GM12801 (cell line): Measurements from ENCODE around the gene PTPRK.

Source experiments
- CTCF ChIP-seq: IDR thresholded peaks from one replicate; pipeline ENCODE4 v1.5.1; 2011; ENCODE audit warnings: control low read depth; ENCODE audit not compliant: insufficient read length; ENCODE audit errors: extremely low read depth

PTPRK gene

GRCh38 chr6:128139519-128139918, 380.9 kb downstream of the PTPRK start:
- TF ChIP-seq CTCF: no peak

GRCh38 chr6:128138694-128139093, 381.7 kb downstream of the PTPRK start:
- no peak for TF ChIP-seq CTCF

DNA sequence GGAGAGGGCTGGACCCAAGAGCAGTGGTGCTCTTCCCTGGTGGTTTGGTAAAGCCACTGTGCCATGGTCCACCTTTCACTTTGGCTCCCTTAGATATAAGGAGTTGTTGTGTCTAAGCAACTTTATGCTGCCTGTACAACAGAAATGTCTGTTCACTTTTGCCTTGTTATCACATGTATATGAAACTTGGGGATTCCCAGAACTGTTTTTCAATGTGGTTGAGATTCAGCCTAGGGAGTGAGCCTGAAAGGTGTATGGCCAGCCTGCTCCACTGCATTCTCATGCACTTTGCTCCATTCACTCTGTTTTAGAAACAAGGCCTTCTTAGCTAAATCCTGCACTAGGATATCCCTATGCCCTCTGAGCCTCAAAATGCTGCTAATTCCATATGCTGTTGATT, 385.1 kb downstream of the PTPRK start:
- TF ChIP-seq CTCF: no peak

DNA sequence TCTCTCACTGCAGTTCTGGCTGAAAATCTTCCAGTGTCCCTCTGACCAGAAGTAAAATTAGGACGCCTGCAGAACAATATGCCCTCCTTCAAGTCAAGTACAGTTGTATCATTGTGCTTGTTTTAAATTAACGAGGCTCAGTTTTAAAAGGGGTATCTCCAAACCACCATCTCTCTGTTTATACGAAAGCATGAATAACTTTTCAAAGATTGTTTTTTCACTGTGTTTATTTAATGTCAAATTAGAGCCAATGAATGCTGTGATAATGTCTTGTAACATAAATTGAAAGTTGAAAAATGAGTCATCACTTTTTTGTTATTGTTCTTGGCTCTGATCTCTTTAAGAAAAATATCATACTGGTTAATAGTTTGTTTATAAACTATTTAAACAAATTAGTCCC, 388.8 kb downstream of the PTPRK start:
- TF ChIP-seq CTCF: no peak

DNA sequence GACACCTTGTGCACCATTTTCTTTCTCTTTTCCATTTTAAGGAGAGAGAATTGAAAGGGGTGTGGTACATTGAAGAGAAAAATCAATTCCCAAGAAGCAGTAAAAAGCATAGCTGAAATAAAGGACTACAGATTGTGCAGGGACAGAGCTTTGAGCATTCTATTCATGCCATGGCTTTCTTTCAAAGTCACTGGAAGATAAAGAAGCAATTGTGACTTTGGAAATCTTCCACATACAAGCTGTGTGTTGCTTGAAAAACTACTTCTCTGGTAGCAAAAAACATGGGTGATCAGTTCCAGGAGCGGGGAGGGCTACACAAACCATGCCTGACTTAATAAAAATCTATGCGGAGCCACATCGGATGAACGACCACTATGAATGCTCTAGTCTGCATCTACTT, 389.4 kb downstream of the PTPRK start:
- TF ChIP-seq CTCF: no peak

DNA sequence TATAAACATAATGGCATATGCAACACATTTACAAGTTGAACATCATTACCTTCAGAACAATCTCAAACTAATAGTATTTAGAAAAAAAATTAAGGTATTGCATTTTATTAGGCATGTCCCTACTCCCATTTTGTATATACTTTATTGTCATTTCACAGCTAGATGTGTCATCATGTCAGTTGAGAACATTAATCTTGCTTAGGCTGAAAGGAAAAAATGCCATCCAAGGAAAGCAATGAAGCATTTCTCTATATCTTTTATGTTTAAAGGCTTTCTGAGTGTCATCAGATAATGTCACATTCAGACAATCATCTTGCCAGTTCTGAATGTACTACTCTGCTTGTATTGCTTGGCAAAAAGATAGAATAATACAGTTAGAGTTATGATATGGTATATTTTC, 390.7 kb downstream of the PTPRK start:
- TF ChIP-seq CTCF: no peak

DNA sequence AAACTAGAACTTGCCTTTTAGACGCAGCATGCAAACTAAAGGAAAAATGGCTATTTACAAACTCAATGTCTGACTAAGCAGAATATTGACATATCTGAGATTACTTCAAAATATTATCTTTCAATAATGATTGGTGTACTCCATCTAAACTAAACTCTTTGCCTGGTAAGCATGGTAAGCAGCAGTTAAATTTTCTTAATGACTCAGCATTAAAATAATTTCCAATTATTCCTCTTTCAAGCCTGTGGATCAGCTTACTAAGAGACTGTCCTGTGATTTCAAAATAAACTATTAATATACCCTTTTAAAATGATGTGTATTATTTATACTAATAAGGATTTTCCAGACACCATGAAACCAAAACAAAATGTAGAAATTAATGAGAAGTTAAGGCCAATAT, 392.7 kb downstream of the PTPRK start:
- no peak for TF ChIP-seq CTCF

DNA sequence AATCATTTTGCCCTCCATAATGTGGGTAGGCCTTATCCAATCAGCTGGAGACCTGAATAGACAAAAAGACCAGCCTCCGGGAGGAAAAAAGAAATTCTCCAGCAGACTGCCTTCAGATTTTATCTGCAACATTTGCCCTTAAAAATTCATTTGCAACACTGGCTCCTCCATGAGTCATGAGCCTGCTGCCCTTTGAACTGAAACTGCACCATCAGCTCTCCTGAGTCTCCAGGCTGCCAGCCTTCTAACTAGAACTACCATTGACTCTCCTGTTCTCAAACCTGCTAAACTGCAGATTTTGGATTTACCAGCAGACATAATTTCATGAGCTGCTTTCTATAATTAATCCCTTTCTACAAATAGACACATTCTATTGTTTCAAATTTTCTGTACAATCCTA, 395.7 kb downstream of the PTPRK start:
- no peak for TF ChIP-seq CTCF
